Transverse colon (tissue), 4 donors: ENCODE data around the gene KCNJ10.

Experiments
- CTCF ChIP-seq, 5 experiments: fragments of 200-600 bp in 3 of 5; fragments of 450-650 bp in 2 of 5; sonication (generic) in 3 of 5; IDR thresholded peaks; 1 replicate in 2 of 5; 2 replicates in 3 of 5; pipeline ENCODE4 v1.5.1; 2016 to 2017; ENCODE audit warnings: antibody characterized with exemption in 5 of 5, inconsistent platforms in 3 of 5, mild to moderate bottlenecking in 2 of 5, moderate library complexity in 1 of 5
- EP300 ChIP-seq: sonication (generic); formaldehyde crosslinking; IDR thresholded peaks from one replicate; pipeline ENCODE4 v1.6.1; 2017; ENCODE audit warnings: antibody characterized with exemption, low read depth
- POLR2A ChIP-seq: fragments of 450-650 bp; IDR thresholded peaks from one replicate; pipeline ENCODE4 v1.6.1; 2016; ENCODE audit warnings: antibody characterized with exemption, mild to moderate bottlenecking, moderate library complexity
- POLR2AphosphoS5 ChIP-seq, 3 donors: sonication (generic); formaldehyde crosslinking; IDR thresholded peaks; one replicate each; pipeline ENCODE4 v1.6.1; 2016; ENCODE audit warnings: antibody characterized with exemption in 3 of 3

GRCh38 chr1:160076295-160076694 lies 6.3 kb upstream of the KCNJ10 start:
- TF ChIP-seq CTCF (IDR thresholded peaks at IDR 0.05), result no peak
- TF ChIP-seq EP300, result no peak
- TF ChIP-seq POLR2A, result no peak
- TF ChIP-seq POLR2AphosphoS5 (IDR thresholded peaks at IDR 0.05), result no peak
